GM21423 (cell line): Measurements from ENCODE around the gene GAL.

Source experiments
- ATAC-seq: cut with Tn5 transposase; IDR thresholded peaks from one replicate; pipeline ENCODE4 v1.9.1; 2021; ENCODE audit warnings: mild to moderate bottlenecking, moderate library complexity; ENCODE audit not compliant: unreplicated experiment

The GAL gene

GRCh38 chr11:68658661-68659060 is 25.7 kb upstream of the GAL start:
- no peak for ATAC-seq

DNA sequence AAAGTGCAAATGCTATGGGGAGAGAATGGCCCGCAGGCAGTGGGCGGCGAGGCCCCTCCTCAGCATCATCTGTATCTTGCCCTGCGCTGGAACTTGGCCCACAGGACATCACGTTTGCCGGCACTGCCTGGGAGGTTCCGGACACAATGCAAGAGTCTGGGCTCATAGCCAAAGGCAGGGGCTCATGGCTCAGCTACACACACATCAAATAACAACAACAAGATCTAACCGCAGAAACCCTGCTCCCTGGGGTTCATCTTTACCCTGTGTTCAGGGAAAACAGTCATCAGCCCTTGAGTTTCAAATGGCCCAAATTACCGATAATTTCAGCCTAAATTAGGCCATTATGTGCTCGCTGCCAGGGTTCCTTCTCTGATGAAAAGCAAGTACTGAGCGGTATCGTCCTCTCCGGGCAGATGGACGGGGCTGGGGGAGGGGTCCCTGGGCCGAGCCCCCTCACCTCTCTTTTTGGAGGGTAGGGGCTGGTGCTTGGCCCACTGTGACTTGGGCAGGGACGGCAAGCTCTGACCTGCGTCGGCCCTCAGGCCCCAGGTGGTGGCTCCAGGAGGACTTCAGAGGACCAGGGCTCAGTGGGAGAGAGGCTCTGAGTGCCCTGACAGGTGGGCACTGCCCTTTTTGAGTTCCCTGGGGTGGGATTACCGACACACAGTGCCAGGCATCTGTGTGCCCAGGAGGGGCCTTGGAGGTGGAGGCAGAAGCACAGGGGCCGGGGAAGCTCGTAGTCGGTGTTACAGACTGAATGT is 25.0 kb upstream of the GAL start:
- no peak for ATAC-seq

DNA sequence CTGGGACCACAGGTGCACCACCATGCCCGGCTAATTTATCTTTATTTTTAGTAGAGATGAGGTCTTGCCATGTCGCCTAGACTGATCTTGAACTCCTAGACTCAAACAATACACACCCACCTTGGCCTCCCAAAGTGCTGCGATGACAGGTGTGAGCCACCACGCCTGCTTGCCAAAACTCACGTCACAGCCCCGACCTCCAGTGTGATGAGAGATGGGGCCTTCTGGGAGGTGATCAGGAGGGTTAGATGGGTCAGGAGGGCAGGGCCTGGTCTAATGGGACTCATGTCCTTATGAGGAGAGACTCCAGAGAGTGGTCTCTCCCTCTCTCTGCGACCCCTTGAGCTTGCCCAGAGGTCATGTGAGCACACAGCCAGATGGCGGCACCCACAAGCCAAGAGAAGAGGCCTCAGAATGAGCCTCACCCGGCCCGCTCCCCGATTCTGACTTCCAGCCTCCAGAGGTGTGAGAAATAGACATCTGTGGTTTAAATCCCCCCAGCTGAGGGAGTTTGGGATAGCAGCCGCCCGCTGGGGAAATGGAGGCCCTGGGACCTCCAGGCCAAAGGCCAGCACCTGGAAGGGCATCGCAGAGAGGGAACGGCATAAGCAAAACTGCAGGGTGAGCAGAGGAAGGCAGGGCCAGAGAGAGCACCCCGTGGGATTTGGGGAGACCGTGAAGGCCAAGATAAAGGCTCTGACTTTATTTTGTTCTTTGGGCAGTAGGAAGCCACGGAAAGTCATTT is 24.1 kb upstream of the GAL start:
- no peak for ATAC-seq

- ATAC-seq, result no peak
These were observed 23.3 kb upstream of the GAL start for GRCh38 chr11:68661014-68661413.

DNA sequence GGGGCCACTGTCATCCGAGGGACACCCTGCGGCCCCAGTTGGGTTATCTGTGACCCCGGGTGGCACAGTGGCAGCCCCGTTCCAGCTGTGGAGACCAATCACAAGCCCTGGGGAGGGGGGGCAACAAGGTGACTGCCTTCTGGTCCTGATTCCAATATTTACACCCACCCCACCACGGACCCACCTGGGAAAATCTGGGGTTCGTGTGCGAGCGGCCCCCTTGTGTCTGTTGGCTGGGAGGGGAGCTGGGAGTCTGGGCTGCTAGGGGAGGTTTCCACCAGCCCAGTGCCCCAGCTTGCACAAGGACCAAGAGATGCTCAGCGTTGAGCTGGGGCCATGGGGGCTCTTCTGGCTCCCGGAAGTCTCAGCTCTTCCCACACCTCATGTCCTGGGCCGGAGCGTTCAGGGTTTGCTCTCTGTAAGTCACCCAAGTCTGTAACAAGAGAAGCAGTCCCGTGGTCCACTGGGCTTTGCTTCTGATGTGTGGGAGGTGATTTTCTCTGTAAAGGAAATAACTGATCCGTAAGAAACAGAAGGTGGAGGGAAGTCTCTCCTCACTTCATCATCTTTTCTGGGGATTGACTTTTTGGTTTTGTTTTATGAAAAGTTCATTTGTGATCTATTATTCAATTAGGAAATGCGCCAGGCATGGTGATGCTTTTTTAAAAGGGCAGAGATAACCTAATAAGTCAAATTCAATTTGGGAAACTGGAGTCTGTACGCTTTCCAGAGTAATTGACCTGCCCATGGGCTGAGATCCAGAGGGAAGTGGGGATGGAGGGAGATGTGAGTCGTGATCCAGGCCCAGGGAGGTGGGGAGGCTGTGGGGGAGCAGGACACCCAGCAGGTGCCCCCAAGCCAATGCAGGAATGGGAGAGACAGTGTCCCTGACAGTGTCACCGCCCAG is 22.4 kb upstream of the GAL start:
- no peak for ATAC-seq

GRCh38 chr11:68663482-68664010 is 20.8 kb upstream of the GAL start:
- ATAC-seq, result no peak

- no peak for ATAC-seq
These were observed 20.2 kb upstream of the GAL start for GRCh38 chr11:68664141-68664540.

GRCh38 chr11:68664906-68665305 is 19.4 kb upstream of the GAL start:
- no peak for ATAC-seq

- no peak for ATAC-seq
These were observed 18.9 kb upstream of the GAL start for GRCh38 chr11:68665436-68665835.

DNA sequence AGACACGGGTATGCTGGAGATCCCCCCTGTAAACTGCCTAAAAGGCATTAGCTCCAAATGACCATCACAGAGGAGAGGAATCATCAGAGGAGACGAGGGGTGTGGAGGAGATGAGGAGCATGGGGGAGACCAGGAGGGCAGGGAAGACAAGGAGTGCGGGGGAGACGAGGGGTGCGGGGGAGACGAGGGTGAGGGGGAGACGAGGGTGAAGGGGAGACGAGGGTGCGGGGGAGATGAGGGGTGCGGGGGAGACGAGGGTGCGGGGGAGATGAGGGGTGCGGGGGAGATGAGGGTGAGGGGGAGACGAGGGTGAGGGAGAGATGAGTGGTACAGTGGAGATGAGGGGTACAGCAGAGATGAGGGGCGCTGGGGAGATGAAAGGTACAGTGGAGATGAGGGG is 17.5 kb upstream of the GAL start:
- ATAC-seq, result no peak

GRCh38 chr11:68667511-68668500 is 16.5 kb upstream of the GAL start:
- ATAC-seq, result no peak

DNA sequence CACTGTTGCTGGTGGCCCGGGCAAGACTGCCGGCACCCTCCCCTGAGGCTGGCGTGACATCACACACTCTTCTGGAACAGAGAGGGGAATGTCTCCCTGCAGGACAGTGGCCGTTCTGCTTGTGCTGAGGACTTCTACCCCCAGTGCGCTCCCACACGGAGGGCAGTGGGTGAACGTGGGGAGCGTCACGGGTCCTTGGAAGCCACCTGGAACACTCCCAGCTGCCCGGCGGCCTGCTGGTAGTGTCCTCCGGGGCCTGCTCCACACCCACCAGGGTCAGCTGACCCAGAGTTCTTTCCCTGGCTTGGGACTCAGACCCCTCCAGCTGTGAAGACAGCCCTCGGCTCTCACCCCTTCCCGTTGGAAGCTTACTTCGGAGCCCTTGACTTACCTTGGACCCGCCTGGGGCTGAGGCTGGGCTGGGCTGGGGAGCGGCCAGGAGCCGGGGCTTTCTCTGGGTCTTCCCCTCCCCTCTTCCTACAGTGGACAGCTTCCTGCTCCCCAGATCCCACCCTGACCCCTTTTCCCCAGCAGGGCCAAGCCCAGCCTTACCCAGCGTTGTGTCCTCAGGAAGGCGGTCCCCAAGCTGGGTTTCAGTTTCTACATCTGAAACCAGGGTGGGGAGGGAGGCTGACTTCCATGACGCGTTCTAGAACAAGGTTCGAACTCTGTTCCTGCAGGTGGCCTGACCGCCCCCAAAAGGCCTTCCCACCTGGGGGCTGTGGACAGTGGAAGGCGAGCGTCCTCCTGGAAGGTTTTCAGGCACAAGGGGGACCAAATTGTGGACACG is 14.8 kb upstream of the GAL start:
- ATAC-seq, result no peak

DNA sequence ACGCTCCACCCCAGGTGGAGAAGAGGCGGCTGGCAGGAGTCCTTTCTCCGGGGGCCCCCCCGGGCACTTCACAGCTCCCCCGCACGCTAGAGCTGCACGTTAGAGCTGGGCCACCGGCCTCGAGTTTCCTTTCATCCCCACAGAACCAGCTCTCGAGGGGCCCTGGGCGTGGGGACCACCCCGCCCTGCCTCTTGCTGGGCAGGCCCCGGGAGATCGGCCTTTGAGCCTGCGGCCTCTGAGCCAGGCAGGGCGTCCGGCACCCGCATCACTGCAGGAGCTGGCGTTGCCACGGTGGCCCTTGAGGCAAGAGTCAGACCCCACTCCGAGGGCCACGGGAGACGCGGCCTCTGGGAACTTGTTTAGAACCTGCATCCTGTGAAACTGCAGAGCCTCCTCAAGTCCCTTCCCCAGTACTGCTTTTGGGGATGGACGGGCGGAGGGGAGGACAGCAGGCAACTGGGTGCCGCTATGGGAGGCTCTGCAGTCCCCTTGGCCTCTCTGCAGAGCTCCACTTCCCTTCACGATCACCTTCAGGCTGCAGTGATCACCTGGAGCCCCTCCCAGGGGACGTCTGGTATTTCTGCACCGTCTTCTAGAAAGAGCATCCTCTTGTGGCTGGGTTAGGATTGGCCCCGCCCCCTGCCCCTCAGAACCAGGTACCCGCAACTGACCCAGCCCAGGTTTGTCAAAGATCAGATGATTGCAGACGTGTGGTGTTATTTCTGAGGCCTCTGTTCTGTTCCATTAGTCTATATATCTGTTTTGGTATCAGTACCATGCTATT is 13.9 kb upstream of the GAL start:
- ATAC-seq, result no peak

- ATAC-seq, result no peak
These were observed 10.9 kb upstream of the GAL start for GRCh38 chr11:68673306-68673945.

- ATAC-seq, result no peak
These were observed 10.4 kb upstream of the GAL start for GRCh38 chr11:68673991-68674390.

DNA sequence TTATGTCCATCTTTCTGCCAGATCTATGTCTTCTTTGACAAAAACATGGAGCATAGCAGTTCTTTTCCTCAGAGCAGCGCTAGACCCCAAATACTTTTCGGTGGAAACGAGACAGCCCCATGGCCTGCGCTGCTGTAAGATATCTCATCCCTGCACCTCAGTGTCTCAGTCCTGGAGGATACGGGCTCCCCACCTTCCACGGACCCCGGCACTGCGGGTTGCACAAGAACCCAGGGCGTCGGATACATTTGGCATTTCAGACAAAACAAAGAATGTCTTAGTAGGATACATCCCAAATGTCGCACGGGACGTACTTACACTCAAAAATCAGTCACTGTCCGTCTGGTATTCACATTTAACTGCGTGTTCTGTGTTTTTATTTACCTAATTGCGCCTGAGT is 9.9 kb upstream of the GAL start:
- no peak for ATAC-seq

GRCh38 chr11:68677432-68677831 is 6.9 kb upstream of the GAL start:
- no peak for ATAC-seq

GRCh38 chr11:68678031-68678441 is 6.3 kb upstream of the GAL start:
- ATAC-seq, result no peak
